HPDE6-E6E7 (cell line): Measurements from ENCODE around the gene VSIG10L.

Source experiments
- DNase-seq: peaks from one replicate; pipeline ENCODE4 v3.0.0; 2011; ENCODE audit warnings: missing footprints; ENCODE audit errors: extremely low spot score

Gene VSIG10L

DNA sequence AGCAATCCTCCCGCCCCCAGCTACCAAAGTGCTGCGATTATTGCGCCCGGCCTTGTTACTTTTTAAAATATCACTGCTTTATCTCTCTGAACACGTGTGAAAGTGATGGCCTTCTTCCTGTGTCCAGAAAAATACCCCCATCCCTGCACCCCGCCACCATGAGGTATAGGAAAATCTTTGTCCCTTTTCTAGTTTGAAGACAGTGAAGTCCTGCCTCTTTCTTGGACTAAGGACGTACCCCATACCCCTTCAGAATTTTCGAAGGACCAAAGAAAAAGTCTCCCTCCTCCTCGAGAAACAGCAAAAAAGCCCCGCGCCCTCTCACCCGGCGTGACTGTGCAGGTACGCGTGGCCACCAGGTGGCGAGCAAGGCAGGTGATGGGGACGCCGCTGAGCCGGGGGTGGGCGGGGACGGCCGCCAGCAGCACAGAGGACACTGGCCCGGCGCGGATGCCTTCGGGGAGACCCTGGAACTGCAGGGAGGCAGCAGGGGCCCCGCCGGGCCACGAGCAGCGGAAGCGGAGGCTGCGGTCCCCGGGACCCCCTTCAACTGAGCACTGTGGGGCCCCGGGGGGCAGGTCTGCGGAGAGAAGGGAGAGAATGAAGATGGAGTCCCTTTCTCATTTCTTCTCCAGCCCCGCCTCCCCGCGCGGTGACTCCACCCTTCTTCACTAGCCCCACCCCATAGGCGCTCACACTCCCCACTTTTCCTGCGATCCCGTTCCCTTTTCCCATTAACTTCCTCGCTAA, 3.2 kb downstream of the VSIG10L start:
- DNase-seq, result peak; percentile 76

DNA sequence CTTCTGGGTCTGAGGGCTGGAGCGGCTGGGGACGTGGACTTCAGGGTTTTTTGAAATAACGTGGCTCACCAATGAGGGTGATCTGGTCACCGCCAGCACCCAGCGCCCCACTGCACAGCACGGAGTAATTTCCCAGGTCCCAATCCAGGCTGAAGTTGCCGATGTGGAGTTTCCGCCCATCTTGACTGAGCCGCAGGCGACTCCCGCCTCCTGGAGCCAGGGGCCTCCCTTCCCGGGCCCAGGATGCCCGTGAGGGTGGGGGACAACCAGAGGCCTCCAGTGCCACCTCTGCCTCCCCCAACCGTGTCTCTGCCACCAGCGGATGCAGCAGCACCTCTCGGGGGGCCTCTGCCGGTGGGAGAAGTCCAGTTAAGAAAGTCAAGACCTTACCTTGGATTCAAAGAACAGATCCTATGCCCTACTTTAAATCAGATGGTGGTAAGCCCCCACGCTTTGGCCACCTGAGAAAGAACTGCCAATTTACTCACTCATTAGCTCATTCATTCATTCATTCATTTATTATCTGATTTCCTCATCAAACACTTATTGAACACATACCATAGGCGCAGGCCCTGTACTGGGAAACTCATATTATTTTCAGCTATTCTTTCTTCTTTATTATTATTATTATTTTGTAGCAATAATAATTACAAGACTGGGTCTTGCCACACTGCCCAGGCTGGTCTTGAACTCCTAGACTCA, 3.9 kb downstream of the VSIG10L start:
- DNase-seq, result no peak

DNA sequence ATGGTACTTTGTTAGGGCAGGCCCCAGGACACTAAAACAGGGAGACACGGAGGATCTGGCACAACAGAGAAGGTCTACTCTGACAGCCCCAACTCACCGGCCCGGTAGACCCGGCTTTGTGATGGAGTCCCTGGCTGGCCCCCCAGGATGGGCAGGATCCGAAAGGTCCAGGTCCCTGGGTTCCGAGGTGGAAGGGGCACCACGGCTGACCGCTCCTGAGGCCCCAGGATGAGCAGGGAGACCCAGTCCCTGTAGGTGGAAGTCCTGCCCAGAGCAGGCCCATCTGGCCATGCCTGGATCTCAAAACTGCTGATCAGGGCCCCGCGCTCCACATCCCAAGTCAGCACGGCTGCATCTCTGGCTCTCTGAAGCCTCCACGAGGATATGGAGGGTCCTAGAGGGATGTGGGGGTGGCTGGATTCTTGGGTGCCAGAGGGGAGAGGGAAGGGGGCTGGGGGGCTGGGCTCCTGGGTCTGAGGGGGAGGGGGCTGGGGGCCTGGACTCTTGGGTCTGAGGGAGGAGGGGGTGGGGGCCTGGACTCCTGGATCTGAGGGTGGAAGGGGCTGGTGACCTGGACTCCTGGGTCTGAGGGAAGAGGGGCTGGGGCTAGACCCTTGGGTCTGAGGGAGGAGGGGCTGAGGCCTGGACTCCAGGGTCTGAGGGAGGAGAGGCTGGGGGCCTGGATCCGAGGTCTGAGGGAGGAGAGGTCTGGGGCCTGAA, 4.6 kb downstream of the VSIG10L start:
- no peak for DNase-seq

DNA sequence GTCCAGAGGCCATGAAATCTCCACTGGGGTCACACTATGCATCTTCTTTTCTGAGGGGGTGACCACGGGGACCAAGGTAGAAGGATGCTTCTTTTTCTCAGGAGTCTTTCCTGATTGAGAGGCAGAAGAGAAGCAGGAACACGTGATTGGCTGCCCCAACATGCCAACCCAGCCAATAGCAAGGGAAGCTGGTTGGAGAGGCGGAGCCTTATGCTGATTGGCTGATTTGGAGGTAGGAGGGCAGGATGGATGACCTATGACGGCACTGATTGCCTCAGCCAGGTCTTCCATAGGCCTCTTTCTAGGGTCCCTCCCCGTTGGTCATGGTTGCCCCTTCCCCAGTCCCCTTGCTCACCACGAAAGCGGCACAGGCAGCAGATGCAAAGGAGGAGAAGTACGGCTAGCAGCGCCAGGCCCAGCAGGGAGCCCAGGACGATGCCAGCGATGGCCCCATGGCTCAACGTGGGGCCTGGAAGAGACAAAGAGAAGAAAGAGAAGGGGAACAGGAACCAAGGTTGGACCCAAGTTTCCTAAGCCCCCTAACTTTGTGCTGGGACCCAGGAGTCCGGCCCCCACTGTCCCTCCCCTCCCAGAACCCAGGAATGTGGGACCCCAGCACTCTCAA, 8.0 kb downstream of the VSIG10L start:
- DNase-seq, result no peak

DNA sequence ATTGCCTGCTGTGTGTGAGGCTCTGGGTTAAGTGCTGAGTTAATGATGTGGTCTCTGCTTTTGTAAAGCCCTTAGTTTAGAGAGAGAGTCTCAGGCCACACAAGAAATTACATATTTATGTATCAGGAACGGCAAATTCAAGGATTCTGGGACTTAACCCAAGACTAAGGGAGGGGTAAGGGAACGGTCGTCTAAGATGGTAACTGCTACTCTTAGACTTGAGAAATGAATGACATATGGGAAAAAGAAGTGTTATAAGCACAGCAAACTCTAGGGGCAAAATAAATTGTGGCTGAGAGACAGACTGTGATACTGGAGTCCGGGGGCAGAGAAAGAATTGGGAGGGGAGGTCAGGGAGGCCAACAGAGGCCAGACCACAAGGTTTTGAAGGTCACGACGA, 10.2 kb downstream of the VSIG10L start:
- DNase-seq, result no peak

DNA sequence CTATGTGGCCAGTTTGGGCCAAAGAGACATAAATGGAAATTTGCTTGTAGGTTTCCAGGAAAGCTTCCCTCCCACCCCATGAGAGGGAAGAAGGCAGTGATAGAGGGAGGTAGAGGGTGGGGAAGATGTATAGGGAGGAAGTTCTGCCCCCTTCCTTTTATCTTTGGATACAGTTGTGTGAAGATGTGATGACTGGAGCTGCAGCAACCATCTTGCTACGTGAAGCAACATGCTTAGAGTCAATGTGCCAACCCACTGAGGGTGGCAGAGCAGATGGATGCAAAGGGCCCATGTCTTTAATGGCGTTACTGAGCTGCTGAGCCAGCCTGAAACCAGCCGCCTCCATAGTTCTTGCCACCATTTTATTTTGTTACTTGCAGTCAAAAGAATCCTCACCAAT, 10.7 kb downstream of the VSIG10L start:
- DNase-seq, result no peak

DNA sequence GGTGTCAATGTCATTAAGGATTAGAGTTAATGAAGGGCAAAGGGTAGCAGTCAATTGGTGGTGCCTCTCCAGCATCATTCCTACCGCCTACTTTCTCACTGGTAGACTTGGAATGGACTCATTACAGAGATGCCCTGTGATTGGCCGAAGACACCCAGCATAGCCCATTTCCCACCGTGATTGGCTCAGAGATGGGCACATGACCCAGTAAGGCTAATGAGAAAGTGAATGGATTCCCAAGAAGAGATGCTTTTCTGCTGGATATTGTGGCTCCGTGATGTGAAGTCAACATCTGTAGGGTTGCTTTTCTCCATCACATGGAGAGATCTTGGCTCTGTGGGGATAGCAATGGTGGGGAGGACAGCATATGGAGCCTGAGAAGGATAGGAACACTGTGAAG, 11.6 kb downstream of the VSIG10L start:
- DNase-seq, result no peak

DNA sequence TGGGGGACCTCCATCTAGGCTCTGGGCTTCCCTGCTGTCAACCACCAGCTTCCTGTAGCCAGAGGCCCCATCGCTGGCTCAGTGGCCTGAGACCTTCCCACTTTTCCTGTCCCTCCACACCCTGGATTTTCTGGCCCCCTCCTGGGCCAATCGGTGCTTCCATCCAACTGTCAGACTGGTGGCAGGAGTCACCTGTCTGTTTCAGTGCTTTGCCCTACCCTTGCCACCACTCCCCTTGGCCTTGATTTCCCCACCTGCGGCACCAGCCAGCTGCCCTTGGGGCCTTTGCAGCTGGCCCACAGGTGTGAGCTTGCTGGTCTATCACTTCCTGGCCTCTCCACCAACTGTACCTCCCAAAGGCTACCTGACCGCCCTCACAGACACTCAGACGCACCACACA, 12.5 kb downstream of the VSIG10L start:
- no peak for DNase-seq

DNA sequence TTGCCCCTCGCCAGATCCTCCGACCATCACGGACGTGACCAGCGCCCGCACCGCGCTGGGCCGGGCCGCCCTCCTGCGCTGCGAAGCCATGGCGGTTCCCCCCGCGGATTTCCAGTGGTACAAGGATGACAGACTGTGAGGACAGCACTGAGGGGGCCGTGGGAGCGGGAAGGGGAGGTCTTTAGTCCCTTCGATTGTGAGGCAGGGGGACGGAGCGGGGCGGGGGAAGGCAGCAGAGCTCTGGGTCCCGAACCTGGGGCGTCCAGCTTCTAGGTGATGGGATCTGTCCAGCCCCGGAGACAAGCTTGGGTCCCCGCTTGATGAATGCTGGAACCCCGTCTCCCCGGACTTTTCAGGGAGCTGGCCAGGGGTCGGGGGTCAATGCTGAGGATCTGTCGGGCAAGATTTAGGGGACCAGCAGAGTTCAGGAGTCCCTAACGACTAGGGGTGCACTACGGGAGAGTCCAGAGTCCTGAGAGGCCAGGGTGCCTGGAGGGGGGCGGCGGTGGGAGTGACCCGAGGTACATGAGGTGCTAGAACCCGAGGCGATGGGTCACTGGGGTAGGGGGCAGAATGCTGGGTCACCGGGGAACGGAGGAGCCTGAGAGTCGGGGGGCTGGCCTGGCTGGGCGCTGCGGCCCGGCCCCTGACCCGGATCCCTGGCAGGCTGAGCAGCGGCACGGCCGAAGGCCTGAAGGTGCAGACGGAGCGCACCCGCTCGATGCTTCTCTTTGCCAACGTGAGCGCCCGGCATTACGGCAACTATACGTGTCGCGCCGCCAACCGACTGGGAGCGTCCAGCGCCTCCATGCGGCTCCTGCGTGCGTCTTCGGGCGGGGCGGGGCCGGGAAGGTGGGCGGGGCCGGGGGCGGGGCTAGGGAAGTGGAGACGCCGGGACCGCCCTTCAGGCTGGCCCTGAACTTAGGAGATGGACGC, 14.6 kb downstream of the VSIG10L start:
- peak; percentile 49 for DNase-seq

DNA sequence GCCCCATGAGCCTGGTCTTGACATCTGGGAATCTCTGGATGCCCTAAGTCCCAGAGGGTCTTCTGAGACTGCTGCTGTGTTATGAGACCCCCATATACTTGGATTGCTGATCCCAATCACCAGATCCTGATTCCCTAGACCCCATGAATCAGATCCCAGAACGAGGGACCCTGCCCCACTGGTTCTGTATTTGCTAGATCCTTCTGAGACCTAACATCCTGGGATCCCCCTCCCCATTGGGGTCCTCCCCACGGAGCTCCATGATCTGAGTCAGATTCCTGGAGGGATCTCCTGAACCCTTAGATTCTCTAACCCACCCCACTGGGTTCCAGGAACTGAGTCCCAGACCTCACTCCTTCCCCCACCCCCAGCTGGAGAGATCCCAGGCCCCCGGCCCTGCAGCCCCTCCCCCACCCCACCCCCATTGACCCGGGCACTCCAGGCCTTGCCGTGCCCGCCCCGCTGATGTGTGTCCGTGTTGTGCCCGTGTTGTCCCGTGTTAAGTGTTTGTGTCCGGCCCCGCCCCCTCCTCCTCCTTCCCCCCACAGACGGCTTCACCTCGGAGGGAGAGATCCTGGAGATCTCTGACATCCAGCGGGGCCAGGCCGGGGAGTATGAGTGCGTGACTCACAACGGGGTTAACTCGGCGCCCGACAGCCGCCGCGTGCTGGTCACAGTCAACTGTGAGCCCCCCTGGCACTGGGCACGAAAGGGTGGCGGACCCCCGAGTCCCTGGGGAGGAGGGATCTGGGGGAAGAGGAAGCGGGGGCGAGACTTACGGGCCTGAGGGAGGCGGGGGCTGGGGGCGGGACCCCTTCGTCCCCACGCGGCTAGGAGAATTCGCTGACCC, 15.5 kb downstream of the VSIG10L start:
- no peak for DNase-seq

DNA sequence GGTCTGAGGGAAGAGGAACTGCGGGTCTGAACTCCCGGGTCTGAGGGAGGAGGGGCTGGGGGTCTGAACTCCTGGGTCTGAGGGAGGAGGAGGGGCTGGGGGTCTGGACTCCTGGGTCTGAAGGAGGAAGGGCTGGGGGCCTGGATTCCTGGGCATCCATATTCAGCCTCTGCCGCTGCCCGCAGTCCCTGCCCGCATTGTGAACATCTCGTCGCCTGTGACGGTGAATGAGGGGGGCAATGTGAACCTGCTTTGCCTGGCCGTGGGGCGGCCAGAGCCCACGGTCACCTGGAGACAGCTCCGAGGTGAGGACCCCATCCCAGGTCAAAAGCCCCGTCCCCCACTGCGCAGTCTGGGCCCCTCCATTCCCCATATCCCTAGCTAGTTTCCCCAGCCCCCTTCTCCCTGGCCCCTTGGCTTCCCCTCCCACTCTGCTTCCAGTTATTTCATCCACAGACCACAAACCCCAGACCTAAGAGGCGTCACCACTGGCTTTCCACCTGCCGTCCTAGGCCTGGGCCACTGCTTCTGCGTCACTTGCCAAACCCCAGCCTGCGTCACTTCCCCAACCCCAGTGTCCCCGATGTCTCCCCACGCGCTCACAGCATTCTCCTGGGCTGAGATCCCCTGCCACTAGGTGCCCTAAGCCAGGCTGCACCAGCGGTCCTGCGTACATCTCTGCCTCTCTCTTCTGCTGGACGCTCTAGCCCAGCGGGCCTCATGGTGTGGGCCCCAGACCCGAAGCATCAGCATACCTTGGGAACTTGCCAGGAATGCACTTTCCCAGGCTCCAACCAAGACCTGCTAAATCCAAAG, 16.6 kb downstream of the VSIG10L start:
- DNase-seq, result no peak

DNA sequence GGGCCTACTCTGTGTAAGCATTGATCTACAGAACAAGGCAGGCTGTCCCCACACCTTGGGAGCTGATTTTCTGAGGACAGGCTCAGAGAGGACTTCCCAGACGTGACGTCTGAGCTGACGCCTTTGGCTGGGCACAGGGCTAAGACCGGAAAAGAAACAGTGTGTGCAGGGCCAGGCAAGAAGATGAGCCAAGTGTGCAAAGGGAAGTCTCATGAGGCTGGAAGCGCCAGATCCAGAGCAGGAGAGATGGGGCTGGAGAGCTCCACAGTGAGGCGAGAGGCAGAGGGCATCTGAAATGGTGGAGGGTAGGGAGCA, 17.8 kb downstream of the VSIG10L start:
- no peak for DNase-seq

DNA sequence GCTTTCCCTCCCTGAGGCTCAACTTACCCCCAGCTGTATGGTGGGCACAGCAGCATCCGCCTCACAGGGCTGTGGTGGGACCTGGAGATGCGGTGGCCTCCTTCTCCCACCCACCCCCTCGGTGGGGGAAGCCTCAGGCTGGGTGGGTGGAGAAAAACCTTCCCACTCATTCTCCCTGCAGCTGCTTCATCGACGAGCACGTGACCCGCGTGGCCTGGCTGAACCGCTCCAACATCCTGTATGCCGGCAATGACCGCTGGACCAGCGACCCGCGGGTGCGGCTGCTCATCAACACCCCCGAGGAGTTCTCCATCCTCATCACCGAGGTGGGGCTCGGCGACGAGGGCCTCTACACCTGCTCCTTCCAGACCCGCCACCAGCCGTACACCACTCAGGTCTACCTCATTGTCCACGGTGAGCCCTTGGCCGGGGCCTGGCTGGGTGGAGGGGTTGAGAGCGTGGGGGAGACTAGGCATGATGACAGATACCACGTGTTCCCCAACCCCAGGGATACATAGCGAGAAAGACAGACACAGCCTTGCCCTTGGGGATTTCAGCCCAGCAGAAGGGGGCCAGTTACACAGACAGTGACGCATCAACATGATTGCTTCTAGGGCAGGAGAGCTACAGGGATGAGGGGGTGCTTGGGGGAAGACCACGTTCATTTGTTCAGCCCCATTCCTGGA, 18.3 kb downstream of the VSIG10L start:
- no peak for DNase-seq

DNA sequence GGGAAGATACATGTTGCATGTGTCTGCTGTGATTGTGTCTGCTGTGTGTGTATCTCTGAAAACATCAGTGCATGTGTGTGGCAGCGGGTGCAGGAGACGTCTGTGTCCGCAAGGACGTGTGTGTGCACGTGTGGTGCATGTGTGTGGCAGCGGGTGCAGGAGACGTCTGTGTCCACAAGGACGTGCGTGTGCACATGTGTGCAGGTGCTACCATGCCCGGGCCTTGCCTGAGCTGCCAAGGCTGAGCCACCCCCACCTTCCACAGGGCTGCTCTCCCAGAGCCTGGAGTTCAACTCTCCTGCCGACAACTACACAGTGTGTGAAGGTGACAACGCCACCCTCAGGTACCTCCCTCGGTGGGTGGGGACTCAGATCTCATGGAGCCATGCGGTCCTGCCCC, 20.1 kb downstream of the VSIG10L start:
- DNase-seq, result no peak

DNA sequence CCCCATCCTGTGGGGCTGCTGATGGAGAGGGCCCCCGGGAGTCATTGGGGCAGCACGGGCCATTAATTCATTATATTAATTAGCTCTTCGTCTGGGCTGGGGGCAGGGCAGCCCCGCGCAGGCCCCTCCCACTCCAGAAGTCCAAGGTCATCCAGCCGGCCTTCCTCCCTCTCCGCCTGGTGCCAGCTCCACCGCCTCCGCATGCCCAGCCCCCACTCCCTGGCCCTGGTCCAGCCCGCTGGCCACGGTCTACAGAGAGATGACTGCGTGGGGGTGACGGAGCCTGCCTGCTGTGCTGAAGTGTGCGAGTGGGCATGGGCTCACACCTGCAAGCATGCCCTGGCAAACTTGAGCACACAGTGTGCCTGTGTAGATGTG, 21.7 kb downstream of the VSIG10L start:
- no peak for DNase-seq

DNA sequence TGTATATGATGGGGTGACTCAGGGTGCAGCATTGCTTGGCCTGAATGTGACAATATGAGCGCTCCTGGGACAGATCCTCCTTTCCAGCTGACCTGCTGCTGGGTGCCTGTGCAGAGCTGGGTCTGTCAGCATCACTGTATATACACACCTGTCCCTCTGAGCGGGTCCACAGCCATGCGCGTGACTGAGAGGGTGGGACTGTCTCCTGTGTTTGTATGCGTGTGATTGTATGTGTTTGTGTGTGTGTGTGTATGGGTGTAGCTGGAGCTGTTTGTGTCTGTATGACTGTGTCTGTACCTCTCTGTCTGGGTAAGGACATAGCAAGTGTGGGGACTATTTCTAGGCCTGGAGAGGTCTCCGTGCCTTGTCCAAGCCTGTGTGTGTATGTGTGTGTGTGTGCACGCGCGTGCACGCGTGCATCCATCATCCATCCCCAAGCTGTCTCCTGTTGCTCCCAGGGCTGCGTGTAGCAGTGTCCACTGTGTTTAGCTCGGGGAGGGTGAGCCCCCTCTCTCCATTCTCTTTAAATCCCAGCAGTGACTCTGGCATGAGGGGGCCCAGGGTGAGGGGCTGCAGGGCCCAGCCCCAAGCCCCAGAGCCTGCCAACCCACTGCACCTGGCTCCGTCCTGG, 22.2 kb downstream of the VSIG10L start:
- DNase-seq, result no peak

DNA sequence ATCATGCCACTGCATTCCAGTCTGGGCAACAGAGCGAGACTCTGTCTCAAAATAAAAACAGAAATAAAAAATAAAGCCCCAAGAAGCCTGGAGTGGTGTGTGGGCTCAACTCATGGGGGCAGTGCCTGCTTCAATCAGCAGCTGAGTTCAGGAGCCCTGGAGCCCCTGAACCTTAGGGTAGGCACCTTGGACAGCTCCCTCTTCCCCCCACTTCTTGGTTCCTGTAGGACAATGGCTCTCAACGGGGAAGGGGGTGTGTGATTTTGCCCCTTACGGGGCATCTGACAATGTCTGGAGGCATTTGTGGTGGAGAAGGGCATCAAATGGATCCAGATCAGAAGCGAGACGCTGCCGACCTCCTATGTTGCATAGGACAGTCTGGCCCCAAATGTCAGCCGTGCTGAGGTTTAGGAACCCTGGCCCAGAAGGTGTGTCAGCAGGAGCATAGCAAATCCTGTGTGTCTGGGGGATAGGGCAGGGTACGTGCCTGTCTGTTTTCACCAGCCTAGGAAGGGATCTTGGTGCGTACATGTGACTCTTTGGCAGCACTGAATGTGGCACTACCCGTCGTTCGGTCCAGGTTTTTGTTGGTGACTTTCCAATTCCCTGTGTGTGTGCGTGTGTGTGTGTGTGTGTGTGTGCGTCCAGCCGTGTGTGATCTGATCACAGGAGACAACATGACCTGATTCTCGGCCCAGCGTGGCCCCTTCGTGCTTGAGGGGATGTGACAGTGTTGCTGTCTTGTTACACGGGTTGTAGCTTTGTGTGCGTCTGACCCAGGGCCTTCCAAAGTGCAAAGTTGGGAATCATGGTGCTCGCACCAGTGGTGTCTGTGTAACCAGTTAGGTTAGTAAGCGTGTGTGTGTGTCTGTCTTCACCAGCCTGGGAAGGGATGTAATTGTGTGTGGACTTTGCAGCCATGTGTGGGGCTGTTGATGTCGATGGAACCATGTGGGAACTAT, 23.0 kb downstream of the VSIG10L start:
- no peak for DNase-seq
